ENCODE measurements around the gene EFNB3. TPM values are rescaled to one million over a fixed set of nuclear protein-coding genes. Genes with fewer than 3 reads are reported as not detected.

The EFNB3 gene
- total and polyA plus RNA-seq, 10 of the 15 experiments (the other 5 are each of a cell fraction or from before 2014, with no cell fraction given): 0.01 to 0.13 (median 0.04) TPM; not detected in 5

DNA sequence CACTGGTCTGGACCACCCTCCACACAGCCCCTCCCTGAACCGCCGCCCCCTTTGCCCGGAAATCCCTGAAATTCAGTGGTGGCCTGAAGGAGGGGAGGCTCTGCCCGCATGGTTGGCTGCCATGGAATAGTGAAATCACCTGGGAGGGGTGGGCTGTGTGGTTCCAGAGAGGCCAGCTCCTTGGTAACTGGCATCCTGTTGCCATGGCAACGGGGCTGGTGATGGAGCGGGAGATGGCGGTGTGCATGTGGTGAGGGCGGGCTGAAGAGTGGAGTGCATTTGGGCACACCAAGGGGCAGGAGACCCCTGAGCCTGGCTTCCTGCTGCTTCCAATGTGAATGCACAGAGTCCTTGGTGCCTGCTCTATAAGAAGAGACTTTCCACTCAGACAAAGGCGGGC is 2.4 kb downstream of the EFNB3 start:
- TF ChIP-seq CHD4 (IDR thresholded peaks at IDR 0.05): no peak
- TF ChIP-seq, protein P1, sequence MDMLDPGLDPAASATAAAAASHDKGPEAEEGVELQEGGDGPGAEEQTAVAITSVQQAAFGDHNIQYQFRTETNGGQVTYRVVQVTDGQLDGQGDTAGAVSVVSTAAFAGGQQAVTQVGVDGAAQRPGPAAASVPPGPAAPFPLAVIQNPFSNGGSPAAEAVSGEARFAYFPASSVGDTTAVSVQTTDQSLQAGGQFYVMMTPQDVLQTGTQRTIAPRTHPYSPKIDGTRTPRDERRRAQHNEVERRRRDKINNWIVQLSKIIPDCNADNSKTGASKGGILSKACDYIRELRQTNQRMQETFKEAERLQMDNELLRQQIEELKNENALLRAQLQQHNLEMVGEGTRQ (IDR thresholded peaks at IDR 0.05; ENCODE audit: borderline replicate concordance, low read depth, low read length): no peak
- no peak for TF ChIP-seq RB1 (IDR thresholded peaks at IDR 0.05; ENCODE audit: borderline replicate concordance)
- TF ChIP-seq BMI1 (IDR thresholded peaks at IDR 0.05; ENCODE audit: borderline replicate concordance): peak; percentile 58
- peaks cover 3 to 5% of the 10 kb centered on the region in 2 experiments; a peak in 3 of 4 replicates for H3K27me3 ChIP-seq (replicated peaks in 1 of 2; ENCODE audit: control insufficient read depth in 2 of 2, insufficient read depth in 2 of 2, low read length in 1 of 2)
- H3K9ac ChIP-seq (ENCODE audit: control insufficient read depth, insufficient read depth, low read length): no peak overlapping the region
- no peak for FAIRE-seq
- ChIA-PET SMC1A (ENCODE audit: uncharacterized antibody, unreplicated experiment) (no interaction called here), POLR2A (interaction anchor here (1.2 kb wide), 1 partner anchor 22 kb away, joined by 3 read pairs; no protein-coding TSS in a partner anchor), RAD21 (ENCODE audit: unreplicated experiment) (no interaction called here), CTCF (interaction anchor here (1.7 kb wide), 1 partner anchor 20 kb away, joined by 6 read pairs; the partner anchor contains the start of genes TP53 and WRAP53)
- no peak overlapping the region for H3K4me2 ChIP-seq (ENCODE audit: control insufficient read depth, insufficient read depth)
- 54% methylated on average over 9 of the region's 9 CpGs for WGBS (ENCODE audit: insufficient coverage, insufficient replicate concordance, low lambda C conversion rate, missing lambda C conversion rate)
- ATAC-seq: no peak
- no peak overlapping the region for H3K4me3 ChIP-seq
- BruUV-seq (replicated peaks): no TSS peak
- no peak overlapping the region for H2AFZ ChIP-seq (ENCODE audit: control insufficient read depth, low read depth, low read length)
- intact Hi-C loops (cut with micrococcal nuclease; ENCODE audit: unreplicated experiment) (no loop called here), in situ Hi-C loops (cut with MboI) (no loop called here)
- H3K79me2 ChIP-seq (ENCODE audit: control insufficient read depth, insufficient read depth, low read length): no peaks in the 10 kb centered on the region
- no peak overlapping the region for H3K27ac ChIP-seq (ENCODE audit: control insufficient read depth, insufficient read depth)
- peaks cover 5% of the 10 kb centered on the region for H3K4me1 ChIP-seq (ENCODE audit: control insufficient read depth, insufficient read depth, low read length)
- no peak for DNase-seq (ENCODE audit: low read depth, low spot score)
- H3K9me3 ChIP-seq (replicated peaks; ENCODE audit: control insufficient read depth, insufficient read depth, low read length): no peaks in the 10 kb centered on the region
- no peaks in the 10 kb centered on the region; a peak in 1 of 4 replicates for H3K36me3 ChIP-seq (ENCODE audit: control insufficient read depth in 2 of 2, insufficient read depth in 2 of 2, low read length in 1 of 2)
- H4K20me1 ChIP-seq (ENCODE audit: control insufficient read depth, insufficient read depth): no peaks in the 10 kb centered on the region

DNA sequence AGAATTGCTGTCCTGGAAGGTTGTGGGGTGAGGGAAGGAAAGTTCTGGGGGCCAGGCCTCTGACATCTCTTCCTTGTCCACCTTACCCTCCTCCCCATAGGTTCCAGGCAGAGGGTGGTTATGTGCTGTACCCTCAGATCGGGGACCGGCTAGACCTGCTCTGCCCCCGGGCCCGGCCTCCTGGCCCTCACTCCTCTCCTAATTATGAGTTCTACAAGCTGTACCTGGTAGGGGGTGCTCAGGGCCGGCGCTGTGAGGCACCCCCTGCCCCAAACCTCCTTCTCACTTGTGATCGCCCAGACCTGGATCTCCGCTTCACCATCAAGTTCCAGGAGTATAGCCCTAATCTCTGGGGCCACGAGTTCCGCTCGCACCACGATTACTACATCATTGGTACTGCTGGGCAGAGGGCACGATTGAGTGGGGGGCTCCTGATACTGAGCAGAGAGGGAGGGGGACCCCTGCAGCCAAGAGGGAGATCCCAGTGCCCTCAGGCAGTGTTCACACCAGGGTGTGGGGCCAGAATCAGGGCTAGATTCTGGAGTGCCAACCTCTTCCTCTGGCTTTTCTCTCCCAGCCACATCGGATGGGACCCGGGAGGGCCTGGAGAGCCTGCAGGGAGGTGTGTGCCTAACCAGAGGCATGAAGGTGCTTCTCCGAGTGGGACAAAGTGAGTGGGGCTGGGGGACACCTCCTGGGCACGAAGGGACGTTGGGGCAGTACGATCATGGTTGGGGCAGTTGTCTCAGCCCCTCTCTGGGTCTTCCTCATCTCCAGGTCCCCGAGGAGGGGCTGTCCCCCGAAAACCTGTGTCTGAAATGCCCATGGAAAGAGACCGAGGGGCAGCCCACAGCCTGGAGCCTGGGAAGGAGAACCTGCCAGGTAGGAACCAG is 3.1 kb downstream of the EFNB3 start:
- WGBS (ENCODE audit: insufficient coverage, insufficient replicate concordance, low lambda C conversion rate, missing lambda C conversion rate): 35% methylated on average over 22 of the region's 22 CpGs
- Histone ChIP-seq H3K27me3 (replicated peaks in 1 of 2; ENCODE audit: control insufficient read depth in 2 of 2, insufficient read depth in 2 of 2, low read length in 1 of 2) (peaks cover 3 to 5% of the 10 kb centered on the region in 2 experiments; a peak in 3 of 4 replicates), H3K4me3 (no peak overlapping the region), H3K9me3 (replicated peaks; ENCODE audit: control insufficient read depth, insufficient read depth, low read length) (no peaks in the 10 kb centered on the region), H3K79me2 (ENCODE audit: control insufficient read depth, insufficient read depth, low read length) (no peaks in the 10 kb centered on the region), H3K27ac (ENCODE audit: control insufficient read depth, insufficient read depth) (no peak overlapping the region), H2AFZ (ENCODE audit: control insufficient read depth, low read depth, low read length) (no peak overlapping the region), H3K36me3 (ENCODE audit: control insufficient read depth in 2 of 2, insufficient read depth in 2 of 2, low read length in 1 of 2) (no peaks in the 10 kb centered on the region; a peak in 1 of 4 replicates), H3K4me2 (ENCODE audit: control insufficient read depth, insufficient read depth) (no peak overlapping the region), H3K9ac (ENCODE audit: control insufficient read depth, insufficient read depth, low read length) (no peak overlapping the region), H3K4me1 (ENCODE audit: control insufficient read depth, insufficient read depth, low read length) (peaks cover 5% of the 10 kb centered on the region), H4K20me1 (ENCODE audit: control insufficient read depth, insufficient read depth) (no peaks in the 10 kb centered on the region)
- no peak for FAIRE-seq
- ChIA-PET CTCF (no interaction called here), RAD21 (ENCODE audit: unreplicated experiment) (no interaction called here), SMC1A (ENCODE audit: uncharacterized antibody, unreplicated experiment) (no interaction called here), POLR2A (interaction anchor here (0.6 kb wide), 1 partner anchor 14 kb away, joined by 4 read pairs; no protein-coding TSS in a partner anchor)
- in situ Hi-C loops (cut with MboI): no loop called here
- DNase-seq (ENCODE audit: low read depth, low spot score): no peak
- no peak for ATAC-seq
- no TSS peak for BruUV-seq (replicated peaks)
- intact Hi-C loops (cut with micrococcal nuclease; ENCODE audit: unreplicated experiment): no loop called here
- TF ChIP-seq, protein P2, sequence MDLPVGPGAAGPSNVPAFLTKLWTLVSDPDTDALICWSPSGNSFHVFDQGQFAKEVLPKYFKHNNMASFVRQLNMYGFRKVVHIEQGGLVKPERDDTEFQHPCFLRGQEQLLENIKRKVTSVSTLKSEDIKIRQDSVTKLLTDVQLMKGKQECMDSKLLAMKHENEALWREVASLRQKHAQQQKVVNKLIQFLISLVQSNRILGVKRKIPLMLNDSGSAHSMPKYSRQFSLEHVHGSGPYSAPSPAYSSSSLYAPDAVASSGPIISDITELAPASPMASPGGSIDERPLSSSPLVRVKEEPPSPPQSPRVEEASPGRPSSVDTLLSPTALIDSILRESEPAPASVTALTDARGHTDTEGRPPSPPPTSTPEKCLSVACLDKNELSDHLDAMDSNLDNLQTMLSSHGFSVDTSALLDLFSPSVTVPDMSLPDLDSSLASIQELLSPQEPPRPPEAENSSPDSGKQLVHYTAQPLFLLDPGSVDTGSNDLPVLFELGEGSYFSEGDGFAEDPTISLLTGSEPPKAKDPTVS (IDR thresholded peaks at IDR 0.05; ENCODE audit: low read depth, low read length): no peak
- TF ChIP-seq STAT1 (conservative IDR thresholded peaks at IDR 0.05) (no peak), NR2F1 (conservative IDR thresholded peaks at IDR 0.05) (no peak), HDAC2 (IDR thresholded peaks at IDR 0.05) (no peak)
- TF ChIP-seq, protein P3, sequence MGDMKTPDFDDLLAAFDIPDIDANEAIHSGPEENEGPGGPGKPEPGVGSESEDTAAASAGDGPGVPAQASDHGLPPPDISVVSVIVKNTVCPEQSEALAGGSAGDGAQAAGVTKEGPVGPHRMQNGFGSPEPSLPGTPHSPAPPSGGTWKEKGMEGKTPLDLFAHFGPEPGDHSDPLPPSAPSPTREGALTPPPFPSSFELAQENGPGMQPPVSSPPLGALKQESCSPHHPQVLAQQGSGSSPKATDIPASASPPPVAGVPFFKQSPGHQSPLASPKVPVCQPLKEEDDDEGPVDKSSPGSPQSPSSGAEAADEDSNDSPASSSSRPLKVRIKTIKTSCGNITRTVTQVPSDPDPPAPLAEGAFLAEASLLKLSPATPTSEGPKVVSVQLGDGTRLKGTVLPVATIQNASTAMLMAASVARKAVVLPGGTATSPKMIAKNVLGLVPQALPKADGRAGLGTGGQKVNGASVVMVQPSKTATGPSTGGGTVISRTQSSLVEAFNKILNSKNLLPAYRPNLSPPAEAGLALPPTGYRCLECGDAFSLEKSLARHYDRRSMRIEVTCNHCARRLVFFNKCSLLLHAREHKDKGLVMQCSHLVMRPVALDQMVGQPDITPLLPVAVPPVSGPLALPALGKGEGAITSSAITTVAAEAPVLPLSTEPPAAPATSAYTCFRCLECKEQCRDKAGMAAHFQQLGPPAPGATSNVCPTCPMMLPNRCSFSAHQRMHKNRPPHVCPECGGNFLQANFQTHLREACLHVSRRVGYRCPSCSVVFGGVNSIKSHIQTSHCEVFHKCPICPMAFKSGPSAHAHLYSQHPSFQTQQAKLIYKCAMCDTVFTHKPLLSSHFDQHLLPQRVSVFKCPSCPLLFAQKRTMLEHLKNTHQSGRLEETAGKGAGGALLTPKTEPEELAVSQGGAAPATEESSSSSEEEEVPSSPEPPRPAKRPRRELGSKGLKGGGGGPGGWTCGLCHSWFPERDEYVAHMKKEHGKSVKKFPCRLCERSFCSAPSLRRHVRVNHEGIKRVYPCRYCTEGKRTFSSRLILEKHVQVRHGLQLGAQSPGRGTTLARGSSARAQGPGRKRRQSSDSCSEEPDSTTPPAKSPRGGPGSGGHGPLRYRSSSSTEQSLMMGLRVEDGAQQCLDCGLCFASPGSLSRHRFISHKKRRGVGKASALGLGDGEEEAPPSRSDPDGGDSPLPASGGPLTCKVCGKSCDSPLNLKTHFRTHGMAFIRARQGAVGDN (IDR thresholded peaks at IDR 0.05): no peak
